Measurements from ENCODE around the gene PIP5K1C. TPM values are rescaled to one million over a fixed set of nuclear protein-coding genes. Genes with fewer than 3 reads are reported as not detected.

The PIP5K1C gene
- total RNA-seq, 1 donor from 2014 or later, result 26.5 TPM

GRCh38 chr19:3684054-3684816 is 16.0 kb downstream of the PIP5K1C start:
- Histone ChIP-seq H3K4me3 (ENCODE audit: low read depth, low read length) (no peak overlapping the region), H3K36me3 (ENCODE audit: control insufficient read depth, insufficient read depth, low read length) (peaks cover 2% of the 10 kb centered on the region), H3K27me3 (ENCODE audit: control insufficient read depth, insufficient read depth, low read length) (no peaks in the 10 kb centered on the region)
- TF ChIP-seq CTCF (IDR thresholded peaks at IDR 0.05; ENCODE audit: insufficient read depth, low read length, poor library complexity, severe bottlenecking), result no peak
- DNase-seq (ENCODE audit: low read depth), result peak; percentile 83

- H3K27me3 ChIP-seq (ENCODE audit: control insufficient read depth, insufficient read depth, low read length), result no peaks in the 10 kb centered on the region
- TF ChIP-seq CTCF (IDR thresholded peaks at IDR 0.05; ENCODE audit: insufficient read depth, low read length, poor library complexity, severe bottlenecking), result no peak
- H3K36me3 ChIP-seq (ENCODE audit: control insufficient read depth, insufficient read depth, low read length), result peaks cover 2% of the 10 kb centered on the region
- peak; percentile 86 for DNase-seq (ENCODE audit: low read depth)
- H3K4me3 ChIP-seq (ENCODE audit: low read depth, low read length), result no peak overlapping the region
Observed at GRCh38 chr19:3683405-3684053, 16.7 kb downstream of the PIP5K1C start.

- Histone ChIP-seq H3K4me3 (ENCODE audit: low read depth, low read length) (no peak overlapping the region), H3K36me3 (ENCODE audit: control insufficient read depth, insufficient read depth, low read length) (peaks cover 2% of the 10 kb centered on the region), H3K27me3 (ENCODE audit: control insufficient read depth, insufficient read depth, low read length) (no peaks in the 10 kb centered on the region)
- DNase-seq (ENCODE audit: low read depth), result no peak
- no peak for TF ChIP-seq CTCF (IDR thresholded peaks at IDR 0.05; ENCODE audit: insufficient read depth, low read length, poor library complexity, severe bottlenecking)
Observed at GRCh38 chr19:3682741-3683404, 17.4 kb downstream of the PIP5K1C start.

GRCh38 chr19:3682286-3682685 is 18.0 kb downstream of the PIP5K1C start:
- H3K27me3 ChIP-seq (ENCODE audit: control insufficient read depth, insufficient read depth, low read length), result no peaks in the 10 kb centered on the region
- no peak for DNase-seq (ENCODE audit: low read depth)
- TF ChIP-seq CTCF (IDR thresholded peaks at IDR 0.05; ENCODE audit: insufficient read depth, low read length, poor library complexity, severe bottlenecking), result no peak
- no peak overlapping the region for H3K4me3 ChIP-seq (ENCODE audit: low read depth, low read length)
- peaks cover 2% of the 10 kb centered on the region for H3K36me3 ChIP-seq (ENCODE audit: control insufficient read depth, insufficient read depth, low read length)

GRCh38 chr19:3680939-3681338 is 19.3 kb downstream of the PIP5K1C start:
- no peak for DNase-seq (ENCODE audit: low read depth)
- Histone ChIP-seq H3K36me3 (ENCODE audit: control insufficient read depth, insufficient read depth, low read length) (peaks cover 2% of the 10 kb centered on the region), H3K27me3 (ENCODE audit: control insufficient read depth, insufficient read depth, low read length) (no peaks in the 10 kb centered on the region), H3K4me3 (ENCODE audit: low read depth, low read length) (no peak overlapping the region)
- no peak for TF ChIP-seq CTCF (IDR thresholded peaks at IDR 0.05; ENCODE audit: insufficient read depth, low read length, poor library complexity, severe bottlenecking)

All from kidney epithelial cell (primary cell).